ENCODE data around the gene SLC66A3.

DNA sequence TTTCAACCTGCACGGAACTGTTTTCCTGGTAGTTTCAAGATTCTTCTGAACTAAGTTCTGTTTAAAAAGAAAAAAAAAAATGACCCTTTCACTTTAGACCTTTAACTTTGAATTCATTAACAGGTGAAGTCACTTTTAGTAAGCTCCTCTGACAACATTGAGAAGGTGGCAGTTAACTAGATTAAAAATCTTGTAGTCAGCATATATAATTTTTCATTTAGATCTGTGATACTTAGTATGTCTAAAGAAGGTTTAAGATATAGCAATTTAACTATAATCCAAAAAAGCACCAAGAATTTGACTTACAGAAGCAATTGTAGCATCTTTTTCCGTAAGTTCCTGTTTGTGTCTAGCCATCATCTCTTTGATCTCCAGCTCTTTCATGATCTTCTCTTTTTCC is 45.4 kb downstream of the SLC66A3 start:
- TF ChIP-seq, protein P1, sequence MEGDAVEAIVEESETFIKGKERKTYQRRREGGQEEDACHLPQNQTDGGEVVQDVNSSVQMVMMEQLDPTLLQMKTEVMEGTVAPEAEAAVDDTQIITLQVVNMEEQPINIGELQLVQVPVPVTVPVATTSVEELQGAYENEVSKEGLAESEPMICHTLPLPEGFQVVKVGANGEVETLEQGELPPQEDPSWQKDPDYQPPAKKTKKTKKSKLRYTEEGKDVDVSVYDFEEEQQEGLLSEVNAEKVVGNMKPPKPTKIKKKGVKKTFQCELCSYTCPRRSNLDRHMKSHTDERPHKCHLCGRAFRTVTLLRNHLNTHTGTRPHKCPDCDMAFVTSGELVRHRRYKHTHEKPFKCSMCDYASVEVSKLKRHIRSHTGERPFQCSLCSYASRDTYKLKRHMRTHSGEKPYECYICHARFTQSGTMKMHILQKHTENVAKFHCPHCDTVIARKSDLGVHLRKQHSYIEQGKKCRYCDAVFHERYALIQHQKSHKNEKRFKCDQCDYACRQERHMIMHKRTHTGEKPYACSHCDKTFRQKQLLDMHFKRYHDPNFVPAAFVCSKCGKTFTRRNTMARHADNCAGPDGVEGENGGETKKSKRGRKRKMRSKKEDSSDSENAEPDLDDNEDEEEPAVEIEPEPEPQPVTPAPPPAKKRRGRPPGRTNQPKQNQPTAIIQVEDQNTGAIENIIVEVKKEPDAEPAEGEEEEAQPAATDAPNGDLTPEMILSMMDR (IDR thresholded peaks at IDR 0.05; ENCODE audit: insufficient read depth, low read length, poor library complexity, severe bottlenecking) = no peak
- no peak for TF ChIP-seq EZH2phosphoT487 (conservative IDR thresholded peaks at IDR 0.05; ENCODE audit: low read length)

Data from SU-DHL-6 (cell line).